GM10847 (cell line): Measurements from ENCODE around the gene DOCK4.

Experiments
- POLR2A ChIP-seq: IDR thresholded peaks from 2 replicates; pipeline ENCODE4 v1.6.1; 2011; ENCODE audit not compliant: insufficient read length; ENCODE audit errors: extremely low read depth

DOCK4 gene

DNA sequence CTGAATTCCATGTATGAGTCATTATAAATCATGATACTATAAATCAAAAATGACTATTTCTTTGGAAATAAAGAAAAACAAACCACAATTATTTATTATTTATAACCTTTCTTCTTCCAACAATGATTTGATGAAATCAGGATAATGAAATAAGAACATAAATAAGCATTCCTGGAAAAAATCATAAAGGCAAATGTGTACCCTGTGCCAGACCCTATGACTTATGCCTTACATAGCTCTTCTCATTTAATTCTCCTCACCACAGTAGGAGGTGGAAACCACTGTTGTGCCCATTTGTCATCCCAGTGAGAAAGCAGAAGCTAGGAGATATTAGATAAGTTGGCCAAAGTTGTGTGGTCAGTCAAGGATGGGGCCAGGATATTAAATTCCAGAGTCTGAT is 255.1 kb downstream of the DOCK4 start:
- no peak for TF ChIP-seq POLR2A

DNA sequence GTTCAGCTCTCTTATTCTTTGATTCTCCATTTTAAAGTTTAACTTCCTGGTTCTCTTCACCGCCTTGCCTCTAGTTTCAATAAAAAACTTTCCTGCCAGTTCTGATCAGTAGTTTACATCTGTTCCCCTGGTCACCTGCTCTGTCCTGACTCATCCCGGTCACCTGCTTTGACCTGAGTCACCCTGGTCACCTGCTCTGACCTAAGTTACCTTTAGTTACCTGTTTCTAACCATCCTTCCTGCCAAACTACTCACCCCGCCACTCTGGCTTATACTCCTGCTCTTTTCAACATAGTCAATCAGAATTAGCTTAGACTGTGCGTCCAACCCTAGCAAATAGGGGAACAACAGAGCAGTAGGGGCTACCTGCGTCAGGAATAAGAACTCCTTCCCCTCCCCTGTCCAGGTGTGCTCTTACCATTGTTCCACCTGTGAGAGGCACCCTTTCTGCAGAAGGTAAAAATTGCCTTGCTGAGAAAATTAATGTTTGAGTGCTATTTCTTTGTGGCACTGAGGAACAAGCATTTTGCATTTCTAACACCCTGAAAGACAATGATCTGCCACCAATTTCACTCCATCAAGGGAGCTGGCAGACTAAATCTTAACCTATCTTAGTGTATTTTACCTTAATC is 263.6 kb downstream of the DOCK4 start:
- TF ChIP-seq POLR2A: no peak

DNA sequence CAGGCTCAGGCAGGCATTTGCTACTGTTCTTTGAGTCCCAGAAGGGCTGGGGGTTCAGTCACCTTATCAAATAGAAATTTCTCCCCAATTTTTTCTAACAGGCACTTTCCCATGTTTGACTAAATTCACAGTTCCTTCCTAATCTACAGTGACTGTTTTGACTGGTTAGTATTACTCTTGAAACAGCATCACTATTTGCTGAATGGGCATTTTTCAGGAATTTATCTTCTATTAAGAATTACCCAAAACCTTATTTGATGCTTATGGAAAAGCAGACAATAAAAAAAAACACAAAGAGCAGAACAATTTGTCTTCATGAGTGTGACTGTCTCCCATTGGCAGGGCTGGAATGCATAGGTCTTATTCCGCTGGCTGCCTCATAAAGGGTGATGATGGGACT is 269.0 kb downstream of the DOCK4 start:
- TF ChIP-seq POLR2A: no peak

DNA sequence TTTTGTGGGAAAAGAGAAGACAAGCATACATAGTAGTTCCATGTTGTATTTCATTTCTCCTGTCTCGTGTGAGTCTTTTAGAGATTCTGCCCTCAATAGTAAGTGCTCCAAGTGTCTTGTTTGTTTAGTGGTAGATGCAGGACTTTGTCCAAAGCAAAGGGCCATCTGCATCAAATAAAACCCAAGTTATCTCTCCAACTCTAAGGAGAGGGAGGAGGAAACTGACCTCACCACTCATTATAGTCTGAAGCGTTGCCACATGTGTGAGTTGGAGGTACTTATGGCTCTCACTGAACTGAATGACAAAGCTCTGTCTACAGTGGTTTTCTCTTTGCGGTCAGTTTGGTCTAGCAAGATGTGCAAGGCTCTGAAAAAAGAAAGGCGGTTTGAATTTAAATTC is 272.6 kb downstream of the DOCK4 start:
- no peak for TF ChIP-seq POLR2A

DNA sequence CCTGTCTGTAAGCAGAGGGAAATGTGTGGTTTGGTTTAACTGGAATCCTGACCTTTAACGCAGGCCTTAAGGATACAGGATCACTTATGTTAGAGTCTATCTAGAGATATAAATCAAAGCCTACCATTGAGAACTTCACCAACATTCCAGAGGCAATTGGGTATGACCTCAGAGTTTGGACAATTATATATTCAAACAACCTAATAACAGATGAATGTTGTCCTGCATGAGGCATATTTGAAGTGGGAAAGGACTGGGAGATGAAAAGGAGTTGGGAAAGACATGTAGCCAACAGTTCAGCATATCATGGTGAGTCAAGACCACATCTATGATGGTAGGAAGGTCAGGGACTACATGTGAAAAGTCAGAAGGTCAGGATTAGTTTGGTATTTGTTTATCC is 274.2 kb downstream of the DOCK4 start:
- TF ChIP-seq POLR2A: no peak

DNA sequence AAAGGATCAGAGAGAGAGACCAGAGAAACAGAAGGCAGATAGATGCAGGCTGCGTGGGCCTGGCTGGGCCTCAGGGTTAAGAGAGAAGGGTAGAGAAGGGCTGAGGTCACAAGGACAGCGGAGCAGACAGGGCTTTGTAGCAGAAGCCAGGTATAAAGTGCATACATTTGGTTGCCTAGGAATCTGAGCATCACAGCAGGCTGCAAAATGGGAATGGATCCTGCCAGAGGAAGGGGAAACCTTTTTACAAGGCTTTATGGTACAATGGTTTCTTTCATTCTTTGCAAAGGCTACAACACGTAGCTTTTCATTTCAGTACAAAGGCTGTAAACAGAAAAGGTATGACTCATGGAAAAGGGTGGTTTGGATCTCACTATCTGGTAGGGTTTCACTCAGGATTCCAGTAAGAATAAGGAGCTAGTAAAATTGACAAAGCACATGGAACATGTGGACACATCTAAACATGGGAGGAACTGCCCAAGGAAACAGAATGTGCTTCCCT is 275.1 kb downstream of the DOCK4 start:
- no peak for TF ChIP-seq POLR2A

DNA sequence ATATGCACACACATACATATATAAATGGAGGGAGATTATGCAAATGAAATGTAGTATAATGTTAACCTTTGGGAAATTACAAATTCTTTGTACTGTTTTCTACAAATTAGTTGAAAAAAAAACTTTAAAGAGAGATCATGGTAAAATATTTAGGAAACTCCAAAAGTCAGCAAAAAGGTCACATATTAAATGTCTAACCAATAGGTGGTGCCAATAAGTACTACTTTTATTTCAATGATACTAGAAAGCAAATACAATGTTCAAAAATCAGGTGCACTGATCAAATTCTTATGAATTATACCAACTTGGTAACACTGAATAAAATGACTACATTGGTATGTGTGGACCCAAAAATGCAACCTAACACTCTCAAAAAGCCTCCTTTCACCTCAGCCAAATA is 276.9 kb downstream of the DOCK4 start:
- TF ChIP-seq POLR2A: no peak

DNA sequence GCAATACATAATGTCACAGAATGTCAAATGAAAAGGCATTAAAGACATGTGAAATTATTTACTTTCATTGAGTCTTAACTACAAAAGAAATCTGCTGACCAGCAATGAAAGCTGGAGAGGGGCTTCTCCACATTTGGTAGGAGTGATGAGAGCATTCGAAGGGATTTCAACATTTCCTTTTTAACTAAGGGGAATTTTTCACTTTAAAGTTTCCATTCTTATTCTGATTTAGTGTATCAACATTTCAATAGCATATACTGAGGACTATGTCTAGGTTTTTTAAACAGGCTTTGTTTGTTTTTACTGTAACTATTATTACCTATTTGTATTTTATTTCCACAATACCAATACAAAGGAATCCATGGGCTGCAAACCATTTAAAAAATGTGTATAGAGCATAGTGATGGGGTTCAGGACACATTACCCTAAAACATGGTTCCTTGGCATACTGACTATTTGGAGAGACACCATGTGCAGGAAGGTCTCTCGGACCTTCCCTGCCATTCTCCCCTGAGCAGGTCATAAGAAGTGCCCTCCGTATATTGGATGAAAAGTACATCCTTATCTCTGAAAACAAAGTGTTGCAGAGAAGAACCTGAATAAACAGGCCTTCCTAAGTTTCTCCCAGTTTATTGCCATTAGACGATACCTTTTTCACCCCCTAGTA is 278.7 kb downstream of the DOCK4 start:
- TF ChIP-seq POLR2A: no peak

DNA sequence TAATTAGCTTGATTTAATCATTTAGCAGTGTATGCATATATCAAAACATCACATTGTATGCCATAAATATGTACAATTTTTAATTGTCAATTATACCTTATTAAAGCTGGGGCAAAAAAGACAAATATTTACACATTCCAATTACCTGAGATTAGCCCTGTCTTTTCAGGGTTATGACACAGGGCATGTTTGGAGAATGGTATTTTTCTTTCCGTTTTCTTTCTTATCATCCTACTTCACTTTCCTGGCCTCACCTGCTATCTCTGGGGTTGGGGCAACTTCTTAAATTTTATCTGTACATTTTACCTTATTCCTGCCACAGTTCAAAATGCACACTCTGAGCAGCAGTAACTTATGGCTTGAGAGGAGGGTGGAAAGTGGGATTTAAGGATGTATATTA is 285.9 kb downstream of the DOCK4 start:
- no peak for TF ChIP-seq POLR2A

DNA sequence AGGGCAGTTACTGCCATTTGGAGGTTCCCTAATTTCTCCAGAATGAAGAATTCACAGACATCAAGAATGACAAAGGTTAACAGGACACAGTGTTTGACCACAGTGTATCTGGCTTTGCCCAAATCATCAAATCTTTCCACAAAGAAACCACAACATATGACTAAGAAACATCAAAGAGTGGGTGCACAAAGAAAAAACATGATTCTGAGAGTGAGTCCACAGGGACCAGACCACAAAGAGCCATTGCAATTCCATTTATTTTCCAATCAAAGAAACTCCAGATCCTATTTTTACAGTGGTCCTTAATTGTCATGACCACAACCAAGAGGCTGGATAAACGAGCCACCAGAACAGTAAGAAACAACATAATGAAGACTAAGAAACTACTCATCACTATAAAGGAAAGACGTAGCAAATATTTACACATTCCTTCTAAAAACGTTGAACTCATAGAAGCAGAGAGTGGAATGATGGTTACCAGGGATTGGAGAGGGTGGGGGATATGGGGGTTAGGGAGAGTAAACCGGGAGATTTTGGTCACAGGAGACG is 286.5 kb downstream of the DOCK4 start:
- no peak for TF ChIP-seq POLR2A

DNA sequence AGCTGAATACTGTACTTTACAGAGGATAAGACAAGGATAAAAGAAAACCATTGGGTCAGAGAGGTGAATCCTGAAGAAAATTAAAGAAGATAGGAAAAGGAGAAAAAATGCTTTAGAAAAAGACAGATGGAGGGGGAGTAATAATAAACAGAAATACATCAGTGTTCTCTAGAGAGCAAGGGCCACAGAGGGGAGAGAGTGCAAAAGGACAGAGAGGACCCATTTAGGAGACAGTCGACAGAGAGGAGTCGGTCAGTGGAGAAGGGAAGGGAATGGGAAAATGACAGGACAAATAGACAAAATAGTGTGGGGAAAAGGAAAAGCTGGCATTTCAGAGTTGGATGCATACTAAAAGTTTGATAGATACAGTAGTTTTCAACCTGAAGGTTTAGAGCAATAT is 287.0 kb downstream of the DOCK4 start:
- no peak for TF ChIP-seq POLR2A

DNA sequence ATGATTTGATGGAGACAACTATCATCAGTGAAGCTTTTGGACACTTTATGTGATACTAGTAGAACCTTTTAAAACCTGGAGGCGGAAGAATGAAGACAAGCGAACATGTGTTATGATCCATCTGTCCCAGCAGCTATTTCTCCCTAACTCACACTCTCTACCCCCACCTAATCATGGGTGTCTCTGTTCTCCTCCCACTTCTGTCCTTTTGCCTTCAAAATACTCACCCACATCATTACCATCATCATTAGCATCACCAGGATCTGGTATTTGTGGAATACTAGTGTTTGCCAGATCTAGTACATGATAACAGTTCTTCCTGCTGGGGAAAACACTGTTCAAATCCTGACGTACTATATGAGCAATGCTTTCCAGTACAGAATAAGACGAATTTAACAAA is 287.7 kb downstream of the DOCK4 start:
- no peak for TF ChIP-seq POLR2A

DNA sequence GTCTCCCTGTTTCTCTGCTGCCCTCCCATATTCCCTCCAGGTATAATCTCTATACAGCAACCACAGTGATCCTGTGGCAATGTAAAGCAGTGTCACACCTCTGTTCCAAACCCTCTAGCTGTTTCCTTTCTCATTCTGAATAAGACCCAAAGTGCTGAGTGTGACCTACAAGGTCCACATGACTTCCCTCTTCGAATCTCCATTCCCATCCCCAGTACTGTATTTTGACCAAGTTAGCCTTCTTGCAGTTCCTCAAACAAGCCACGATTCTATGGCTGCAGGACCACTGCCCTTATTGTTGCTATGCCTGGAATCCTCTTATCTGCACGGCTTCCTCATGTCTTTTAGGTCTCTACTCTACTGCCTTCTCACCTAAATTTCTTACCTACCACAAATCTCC is 291.9 kb downstream of the DOCK4 start:
- TF ChIP-seq POLR2A: no peak

DNA sequence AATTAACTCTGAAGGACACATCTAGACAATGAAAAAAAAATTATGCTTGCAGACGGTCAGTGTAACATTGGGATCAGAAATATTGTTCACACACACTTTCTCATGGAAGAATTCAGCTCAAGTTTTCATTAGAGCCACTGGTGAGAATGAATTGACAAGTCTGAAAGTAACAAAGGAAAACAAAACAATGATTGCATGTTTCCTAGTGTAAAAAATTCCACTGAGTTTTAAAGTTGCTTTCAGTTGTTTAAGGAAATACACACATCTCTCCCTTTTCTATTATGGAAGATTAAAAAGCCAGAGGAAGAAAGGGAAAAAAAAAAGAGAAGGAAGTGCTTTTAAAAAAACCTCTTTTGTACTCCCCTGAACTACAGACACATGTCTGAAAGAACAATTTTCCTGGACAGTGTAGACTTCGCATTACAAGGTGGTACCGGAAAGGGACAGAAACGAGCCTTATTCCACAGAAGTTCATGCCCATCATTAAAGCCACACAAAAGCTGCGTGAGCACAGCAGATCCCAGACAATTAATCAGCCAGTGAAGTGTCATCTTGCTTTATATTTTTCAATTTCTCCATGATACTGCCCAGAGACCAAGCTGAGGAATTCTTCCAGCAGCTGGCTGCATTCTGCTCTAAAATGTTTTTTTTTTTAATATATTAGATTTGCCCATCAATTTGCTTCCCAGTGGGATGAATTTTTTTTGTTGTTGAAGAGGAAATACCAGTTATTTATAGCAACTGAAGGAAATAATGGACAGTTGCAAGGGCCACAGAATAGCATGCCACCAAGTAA is 294.8 kb downstream of the DOCK4 start:
- no peak for TF ChIP-seq POLR2A

DNA sequence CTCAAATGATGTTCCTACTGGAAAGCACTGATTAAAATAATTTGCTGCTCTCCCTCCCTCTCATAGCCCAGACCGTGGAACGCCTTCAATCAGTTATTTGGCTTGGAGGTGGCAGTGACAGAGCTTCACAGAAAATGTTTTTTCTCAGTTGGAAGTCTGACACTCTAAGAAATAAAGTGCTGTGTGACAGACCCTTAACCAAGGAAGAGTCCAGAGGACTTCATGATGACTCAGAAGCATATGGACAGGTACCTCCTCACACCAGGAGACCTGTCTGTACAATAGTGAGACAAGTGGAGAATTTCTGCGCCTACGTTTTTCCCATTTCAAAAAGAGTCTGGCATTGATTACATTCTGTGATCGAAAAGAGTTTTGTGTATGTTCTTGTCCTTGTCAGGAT is 295.5 kb downstream of the DOCK4 start:
- TF ChIP-seq POLR2A: no peak

DNA sequence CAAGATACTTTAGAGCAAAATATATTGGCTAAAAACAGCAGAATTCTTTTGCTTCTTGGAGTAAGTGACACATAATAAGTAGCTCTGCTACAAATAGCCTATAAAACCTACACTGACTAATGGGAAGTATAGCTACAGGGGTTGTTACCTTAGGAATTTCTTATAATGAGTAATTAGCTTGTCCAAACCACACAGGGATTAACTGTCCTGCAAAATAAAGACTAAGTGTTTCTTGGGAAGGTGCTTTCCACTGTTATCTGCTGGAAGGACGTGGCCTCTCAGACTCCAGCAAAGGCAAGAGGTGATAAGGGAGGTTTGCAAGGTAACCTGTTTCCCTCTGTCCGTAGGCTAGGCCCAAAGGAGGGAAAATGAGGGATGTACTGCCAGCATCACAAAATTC is 302.4 kb downstream of the DOCK4 start:
- no peak for TF ChIP-seq POLR2A

DNA sequence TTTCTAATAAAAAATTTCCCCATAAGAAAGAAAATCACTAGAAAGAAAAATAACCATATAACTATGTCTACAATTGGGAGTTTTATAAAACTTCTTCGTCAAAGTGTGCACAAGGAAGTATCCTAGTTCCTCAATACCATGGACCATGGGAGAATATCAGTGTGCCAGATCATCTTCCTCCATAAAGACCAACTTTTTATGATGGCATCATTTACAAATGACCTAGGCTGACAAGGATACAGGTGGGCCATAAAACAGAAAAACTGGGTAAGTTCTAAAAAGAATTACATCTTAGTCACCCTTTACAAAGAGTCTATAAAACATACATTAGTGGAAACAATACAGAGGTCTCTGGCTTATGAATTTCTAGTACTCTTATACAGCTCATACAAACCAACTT is 303.2 kb downstream of the DOCK4 start:
- TF ChIP-seq POLR2A: no peak

DNA sequence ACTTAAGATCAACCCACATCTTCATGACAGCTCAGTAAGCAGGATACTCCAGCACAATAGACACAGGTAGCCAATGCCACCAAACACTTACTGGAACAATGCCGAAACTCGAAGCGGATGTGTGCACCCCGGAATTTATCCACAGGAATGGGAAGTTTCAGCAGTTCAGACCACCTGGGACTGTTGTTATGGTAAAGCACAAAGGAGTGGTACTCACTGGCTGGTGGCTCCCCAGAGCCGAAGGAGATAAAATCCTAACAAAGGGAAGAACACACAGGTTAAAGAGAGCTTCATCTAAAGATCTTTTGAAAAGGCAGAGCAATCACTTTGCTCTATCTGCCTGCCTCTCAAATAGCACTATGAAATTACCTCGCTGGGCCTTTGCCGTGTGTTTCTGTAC is 305.9 kb downstream of the DOCK4 start:
- no peak for TF ChIP-seq POLR2A
